ENCODE results near the gene CLNS1A. TPM values are rescaled to one million over a fixed set of nuclear protein-coding genes. Genes with fewer than 3 reads are reported as not detected.

Gene CLNS1A
- total RNA-seq, 1 experiment from 2014 or later, result 151 TPM

GRCh38 chr11:77665240-77665965, 27.8 kb upstream of the CLNS1A start:
- BruUV-seq (replicated peaks), result no TSS peak
- no peaks in the 10 kb centered on the region for H3K9me3 ChIP-seq (ENCODE audit: control insufficient read depth in 1 of 2, insufficient read depth in 1 of 2, low read depth in 1 of 2, low read length in 2 of 2)
- H3K4me3 ChIP-seq (replicated peaks in 1 of 2; ENCODE audit: low read depth in 1 of 2, low read length in 2 of 2), result no peak overlapping the region
- ATAC-seq (no peak), DNase-seq (ENCODE audit: low read depth, low spot score) (no peak)
- intact Hi-C loops (cut with micrococcal nuclease), result no loop called here
- H3K36me3 ChIP-seq (ENCODE audit: control insufficient read depth in 1 of 2, insufficient read depth in 2 of 2, low read length in 2 of 2), result peaks cover 0 to 16% of the 10 kb centered on the region in 2 experiments; a peak in 2 of 4 replicates
- no peaks in the 10 kb centered on the region for H4K20me1 ChIP-seq (ENCODE audit: insufficient read depth)
- no peaks in the 10 kb centered on the region for H3K27me3 ChIP-seq (ENCODE audit: insufficient read depth, low read length)
- no peak for TF ChIP-seq FOSL1 (IDR thresholded peaks at IDR 0.05; ENCODE audit: low read depth)
- TF ChIP-seq, protein P1, sequence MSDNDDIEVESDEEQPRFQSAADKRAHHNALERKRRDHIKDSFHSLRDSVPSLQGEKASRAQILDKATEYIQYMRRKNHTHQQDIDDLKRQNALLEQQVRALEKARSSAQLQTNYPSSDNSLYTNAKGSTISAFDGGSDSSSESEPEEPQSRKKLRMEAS (IDR thresholded peaks at IDR 0.05), result no peak
- no peak for TF ChIP-seq SIN3A (IDR thresholded peaks at IDR 0.05; ENCODE audit: low read depth)
- TF ChIP-seq POLR2AphosphoS5 (IDR thresholded peaks at IDR 0.05; ENCODE audit: low read depth, low read length), result no peak
- TF ChIP-seq, protein P2, sequence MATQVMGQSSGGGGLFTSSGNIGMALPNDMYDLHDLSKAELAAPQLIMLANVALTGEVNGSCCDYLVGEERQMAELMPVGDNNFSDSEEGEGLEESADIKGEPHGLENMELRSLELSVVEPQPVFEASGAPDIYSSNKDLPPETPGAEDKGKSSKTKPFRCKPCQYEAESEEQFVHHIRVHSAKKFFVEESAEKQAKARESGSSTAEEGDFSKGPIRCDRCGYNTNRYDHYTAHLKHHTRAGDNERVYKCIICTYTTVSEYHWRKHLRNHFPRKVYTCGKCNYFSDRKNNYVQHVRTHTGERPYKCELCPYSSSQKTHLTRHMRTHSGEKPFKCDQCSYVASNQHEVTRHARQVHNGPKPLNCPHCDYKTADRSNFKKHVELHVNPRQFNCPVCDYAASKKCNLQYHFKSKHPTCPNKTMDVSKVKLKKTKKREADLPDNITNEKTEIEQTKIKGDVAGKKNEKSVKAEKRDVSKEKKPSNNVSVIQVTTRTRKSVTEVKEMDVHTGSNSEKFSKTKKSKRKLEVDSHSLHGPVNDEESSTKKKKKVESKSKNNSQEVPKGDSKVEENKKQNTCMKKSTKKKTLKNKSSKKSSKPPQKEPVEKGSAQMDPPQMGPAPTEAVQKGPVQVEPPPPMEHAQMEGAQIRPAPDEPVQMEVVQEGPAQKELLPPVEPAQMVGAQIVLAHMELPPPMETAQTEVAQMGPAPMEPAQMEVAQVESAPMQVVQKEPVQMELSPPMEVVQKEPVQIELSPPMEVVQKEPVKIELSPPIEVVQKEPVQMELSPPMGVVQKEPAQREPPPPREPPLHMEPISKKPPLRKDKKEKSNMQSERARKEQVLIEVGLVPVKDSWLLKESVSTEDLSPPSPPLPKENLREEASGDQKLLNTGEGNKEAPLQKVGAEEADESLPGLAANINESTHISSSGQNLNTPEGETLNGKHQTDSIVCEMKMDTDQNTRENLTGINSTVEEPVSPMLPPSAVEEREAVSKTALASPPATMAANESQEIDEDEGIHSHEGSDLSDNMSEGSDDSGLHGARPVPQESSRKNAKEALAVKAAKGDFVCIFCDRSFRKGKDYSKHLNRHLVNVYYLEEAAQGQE (IDR thresholded peaks at IDR 0.05; ENCODE audit: low read depth), result no peak
- TF ChIP-seq SP1 (IDR thresholded peaks at IDR 0.05; ENCODE audit: low read depth), result no peak
- TF ChIP-seq ELF1 (IDR thresholded peaks at IDR 0.05; ENCODE audit: borderline replicate concordance, low read depth), result no peak
- no peak for TF ChIP-seq ZBTB33 (IDR thresholded peaks at IDR 0.05; ENCODE audit: extremely low read depth, insufficient replicate concordance, low read length)
- no peak for TF ChIP-seq TCF7L2 (IDR thresholded peaks at IDR 0.05; ENCODE audit: borderline replicate concordance, extremely low read depth, insufficient read depth, insufficient read length)
- TF ChIP-seq SRF (IDR thresholded peaks at IDR 0.05; ENCODE audit: low read depth), result no peak
- no peak for TF ChIP-seq EGR1 (IDR thresholded peaks at IDR 0.05; ENCODE audit: low read depth)
- POLR2A ChIA-PET, result no interaction called here
- no peak overlapping the region for H2AFZ ChIP-seq (ENCODE audit: low read depth, low read length, poor library complexity, severe bottlenecking)
- no peak overlapping the region for H3K4me2 ChIP-seq (ENCODE audit: low read length)
- H3K79me2 ChIP-seq (ENCODE audit: insufficient read depth, low read length), result no peaks in the 10 kb centered on the region
- RAD21 ChIA-PET (ENCODE audit: low non-redundant PET in 1 of 2, low total read pairs in 2 of 2, uncharacterized antibody in 2 of 2, unreplicated experiment in 2 of 2), result no interaction called here
- no peaks in the 10 kb centered on the region for H3K4me1 ChIP-seq (ENCODE audit: control insufficient read depth in 1 of 2, insufficient read depth in 2 of 2, low read length in 2 of 2)
- CTCF ChIA-PET, result no interaction called here
- no peak overlapping the region for H3K9ac ChIP-seq (ENCODE audit: low read length)
- no peaks in the 10 kb centered on the region for H3K9me2 ChIP-seq (ENCODE audit: insufficient read depth)
- H3K27ac ChIP-seq (ENCODE audit: low read depth, low read length), result no peak overlapping the region

Data from HCT116 (cell line).